Measurements from ENCODE around the gene ADAM22.
"Not testable (repeated sequence)": the region's sequence is repeated elsewhere in the genome, so short reads cannot be mapped to it uniquely, and the experiment has no call there.

Gene ADAM22

DNA sequence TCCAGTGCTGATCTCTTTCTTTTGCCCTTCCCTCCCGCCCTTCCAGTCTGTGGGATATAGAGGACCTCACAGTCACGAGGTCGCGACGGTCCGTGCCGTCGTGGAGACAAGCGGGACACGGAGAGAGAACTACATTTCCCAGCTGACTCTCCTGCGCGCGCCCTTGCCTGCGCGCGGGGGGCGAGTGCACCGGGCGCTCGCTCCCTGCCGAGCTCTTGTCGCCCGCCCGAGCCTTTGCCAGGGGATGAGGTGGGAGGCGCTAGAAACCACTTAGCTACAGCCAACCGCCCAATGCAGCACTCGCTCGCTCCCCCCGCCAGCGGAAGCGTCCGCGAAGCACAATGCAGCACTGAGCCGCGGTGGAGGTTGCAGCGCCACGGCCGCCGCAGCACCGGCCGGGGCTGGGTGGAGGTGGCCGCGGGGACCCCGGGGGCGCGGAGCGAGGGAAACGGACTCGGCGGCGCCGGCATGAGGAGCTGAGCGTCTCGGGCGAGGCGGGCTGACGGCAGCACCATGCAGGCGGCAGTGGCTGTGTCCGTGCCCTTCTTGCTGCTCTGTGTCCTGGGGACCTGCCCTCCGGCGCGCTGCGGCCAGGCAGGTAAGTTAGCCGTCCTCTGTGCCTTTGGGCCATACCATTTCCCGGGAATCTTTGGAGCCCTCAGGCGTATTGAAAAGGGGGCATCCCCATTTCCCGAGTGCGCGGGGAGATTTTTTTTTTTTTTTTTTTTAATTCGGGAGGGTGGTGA is at the start of gene ADAM22:
TSS of gene ADAM22 (plus strand) at position 299 of the 746 bp plus-strand sequence. CDS start at position 514, 215 bp downstream.
- Histone ChIP-seq H3K9ac (ENCODE audit: low read length) (no peak within 1 kb of the TSS), H3K4me3 (ENCODE audit: low read length) (peak within 1 kb of the TSS; percentile 46), H3K9me3 (ENCODE audit: control insufficient read depth, low read length) (no peaks in the 10 kb centered on the region), H3K36me3 (ENCODE audit: control insufficient read depth, insufficient read depth, low read length) (no peaks in the 10 kb centered on the region), H3K27me3 (ENCODE audit: control insufficient read depth, insufficient read depth, low read length) (peaks cover 10% of the 10 kb centered on the region), H3K4me1 (ENCODE audit: control insufficient read depth, insufficient read depth, low read length) (peaks cover 3% of the 10 kb centered on the region)

DNA sequence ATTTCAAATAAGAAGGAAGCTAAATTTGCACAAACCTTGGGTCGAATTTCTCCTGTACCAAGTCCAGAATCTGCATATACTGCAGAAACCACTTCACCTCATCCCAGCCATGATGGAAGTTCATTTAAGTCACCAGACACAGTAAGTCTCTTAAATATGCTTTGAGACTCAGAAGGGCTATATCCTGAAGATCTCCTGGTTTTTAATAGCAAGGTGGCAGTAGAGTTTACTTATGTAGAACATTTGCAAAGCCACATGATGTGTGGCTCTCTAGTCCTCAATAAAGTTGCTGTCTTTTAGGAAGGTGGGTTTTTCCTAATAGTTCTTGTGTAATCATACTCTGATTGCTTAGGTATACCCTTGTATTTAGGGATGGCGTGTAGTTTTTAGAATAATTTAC is 49.0 kb upstream of the ADAM22 start:
- Histone ChIP-seq H3K4me3 (ENCODE audit: low read length) (no peak overlapping the region), H3K9ac (ENCODE audit: low read length) (no peak overlapping the region), H3K9me3 (ENCODE audit: control insufficient read depth, low read length) (no peaks in the 10 kb centered on the region), H3K36me3 (ENCODE audit: control insufficient read depth, insufficient read depth, low read length) (no peaks in the 10 kb centered on the region), H3K4me1 (ENCODE audit: control insufficient read depth, insufficient read depth, low read length) (no peaks in the 10 kb centered on the region), H3K27me3 (ENCODE audit: control insufficient read depth, insufficient read depth, low read length) (no peaks in the 10 kb centered on the region)

GRCh38 chr7:87886875-87887274 is 47.2 kb upstream of the ADAM22 start:
- no peaks in the 10 kb centered on the region for H3K27me3 ChIP-seq (ENCODE audit: control insufficient read depth, insufficient read depth, low read length)
- H3K4me3 ChIP-seq (ENCODE audit: low read length): no peak overlapping the region
- no peaks in the 10 kb centered on the region for H3K4me1 ChIP-seq (ENCODE audit: control insufficient read depth, insufficient read depth, low read length)
- no peaks in the 10 kb centered on the region for H3K36me3 ChIP-seq (ENCODE audit: control insufficient read depth, insufficient read depth, low read length)
- H3K9me3 ChIP-seq (ENCODE audit: control insufficient read depth, low read length): no peaks in the 10 kb centered on the region
- H3K9ac ChIP-seq (ENCODE audit: low read length): no peak overlapping the region

DNA sequence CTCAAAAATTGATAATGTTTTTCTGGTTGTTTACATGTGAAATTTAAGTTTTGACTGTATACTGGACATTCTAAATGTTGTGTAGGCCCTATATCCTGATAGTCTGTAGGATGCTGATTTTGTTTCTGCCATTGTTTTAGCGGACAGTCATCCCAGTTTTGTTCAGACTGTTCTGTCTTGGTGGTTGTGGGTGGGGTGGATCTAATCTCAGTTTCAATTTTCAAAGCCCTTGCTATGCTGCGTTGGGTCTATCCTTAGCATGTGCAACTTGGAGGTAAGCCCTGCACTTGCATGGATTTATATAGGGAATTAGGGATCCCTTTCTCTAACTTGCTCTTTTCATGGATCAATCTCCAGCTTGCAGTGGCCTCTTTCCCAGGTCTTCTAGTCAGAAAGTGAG is 38.7 kb upstream of the ADAM22 start:
- Histone ChIP-seq H3K27me3 (ENCODE audit: control insufficient read depth, insufficient read depth, low read length) (no peaks in the 10 kb centered on the region), H3K4me1 (ENCODE audit: control insufficient read depth, insufficient read depth, low read length) (no peaks in the 10 kb centered on the region), H3K9me3 (ENCODE audit: control insufficient read depth, low read length) (no peaks in the 10 kb centered on the region), H3K9ac (ENCODE audit: low read length) (no peak overlapping the region), H3K36me3 (ENCODE audit: control insufficient read depth, insufficient read depth, low read length) (no peaks in the 10 kb centered on the region), H3K4me3 (ENCODE audit: low read length) (no peak overlapping the region)

DNA sequence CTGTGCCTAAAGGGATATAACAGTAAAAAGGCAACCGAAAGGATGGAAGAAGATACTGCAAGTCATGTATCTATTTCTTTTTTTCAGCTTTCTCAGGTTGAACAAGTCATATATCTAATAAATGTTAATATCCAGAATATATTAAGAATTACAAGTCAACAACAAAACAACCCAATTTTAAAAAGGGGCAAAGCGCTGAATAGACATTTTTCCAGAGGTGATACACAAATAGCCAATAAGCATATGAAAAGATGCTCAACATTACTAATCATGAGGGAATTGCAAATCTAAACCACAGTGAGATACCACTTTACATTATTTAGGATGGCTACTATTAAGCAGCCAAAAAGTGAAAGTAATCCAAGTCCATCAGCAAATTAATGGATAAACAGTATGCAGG is 34.8 kb upstream of the ADAM22 start:
- Histone ChIP-seq H3K36me3 (ENCODE audit: control insufficient read depth, insufficient read depth, low read length) (no peaks in the 10 kb centered on the region), H3K4me1 (ENCODE audit: control insufficient read depth, insufficient read depth, low read length) (no peaks in the 10 kb centered on the region), H3K9me3 (ENCODE audit: control insufficient read depth, low read length) (no peaks in the 10 kb centered on the region), H3K9ac (ENCODE audit: low read length) (no peak overlapping the region), H3K27me3 (ENCODE audit: control insufficient read depth, insufficient read depth, low read length) (no peaks in the 10 kb centered on the region), H3K4me3 (ENCODE audit: low read length) (no peak overlapping the region)

- not testable (repeated sequence) for H3K9me3 ChIP-seq (ENCODE audit: control insufficient read depth, low read length); H3K4me1 ChIP-seq (ENCODE audit: control insufficient read depth, insufficient read depth, low read length); H3K27me3 ChIP-seq (ENCODE audit: control insufficient read depth, insufficient read depth, low read length); H3K4me3 ChIP-seq (ENCODE audit: low read length); H3K9ac ChIP-seq (ENCODE audit: low read length); H3K36me3 ChIP-seq (ENCODE audit: control insufficient read depth, insufficient read depth, low read length)
These were observed 26.7 kb upstream of the ADAM22 start for GRCh38 chr7:87907136-87907906.

DNA sequence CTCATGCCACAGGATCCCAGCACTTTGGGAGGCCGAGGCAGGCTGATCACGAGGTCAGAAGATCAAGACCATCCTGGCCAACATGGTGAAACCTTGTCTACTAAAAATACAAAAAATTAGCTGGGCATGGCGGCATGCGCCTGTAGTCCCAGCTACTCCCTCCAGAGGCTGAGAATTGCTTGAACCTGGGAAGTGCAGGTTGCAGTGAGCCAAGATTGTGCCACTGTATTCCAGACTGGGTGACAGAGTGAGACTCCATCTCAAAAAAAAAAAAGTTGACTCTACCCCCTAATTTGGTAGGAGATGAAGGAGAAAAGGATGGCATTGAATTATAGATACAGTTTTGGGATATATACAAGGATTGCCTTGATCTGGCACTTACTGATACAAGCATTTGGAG is 25.2 kb upstream of the ADAM22 start:
- not testable (repeated sequence) for H3K4me3 ChIP-seq (ENCODE audit: low read length); H3K9me3 ChIP-seq (ENCODE audit: control insufficient read depth, low read length); H3K36me3 ChIP-seq (ENCODE audit: control insufficient read depth, insufficient read depth, low read length); H3K27me3 ChIP-seq (ENCODE audit: control insufficient read depth, insufficient read depth, low read length); H3K9ac ChIP-seq (ENCODE audit: low read length); H3K4me1 ChIP-seq (ENCODE audit: control insufficient read depth, insufficient read depth, low read length)

DNA sequence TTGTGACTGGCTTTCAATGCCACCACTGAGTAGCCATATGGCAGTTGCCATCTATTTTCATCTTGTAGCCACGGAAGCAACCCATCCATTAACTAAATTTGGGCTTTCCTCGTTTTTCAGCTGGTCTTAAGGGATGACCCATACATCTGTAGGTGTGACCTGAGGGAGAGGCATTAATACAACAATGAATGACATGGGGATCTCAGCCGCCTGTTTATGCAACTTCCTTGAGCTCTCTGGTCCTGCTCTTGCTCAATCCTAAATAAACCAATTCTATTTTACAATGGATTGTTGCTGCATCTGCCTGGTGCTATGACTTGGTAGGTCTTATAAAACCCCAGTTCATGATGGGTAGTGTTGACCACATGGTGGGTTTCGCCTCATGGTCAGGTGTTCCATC is 21.9 kb upstream of the ADAM22 start:
- Histone ChIP-seq H3K4me1 (ENCODE audit: control insufficient read depth, insufficient read depth, low read length) (no peaks in the 10 kb centered on the region), H3K27me3 (ENCODE audit: control insufficient read depth, insufficient read depth, low read length) (no peaks in the 10 kb centered on the region), H3K9ac (ENCODE audit: low read length) (no peak overlapping the region)

GRCh38 chr7:87918740-87919139 is 15.3 kb upstream of the ADAM22 start:
- H3K4me3 ChIP-seq (ENCODE audit: low read length): no peak overlapping the region
- no peaks in the 10 kb centered on the region for H3K4me1 ChIP-seq (ENCODE audit: control insufficient read depth, insufficient read depth, low read length)

More for the DNA sequence above, 21.9 kb upstream of the ADAM22 start:
- Histone ChIP-seq H3K9me3 (ENCODE audit: control insufficient read depth, low read length) (no peaks in the 10 kb centered on the region), H3K36me3 (ENCODE audit: control insufficient read depth, insufficient read depth, low read length) (no peaks in the 10 kb centered on the region), H3K4me3 (ENCODE audit: low read length) (no peak overlapping the region)

DNA sequence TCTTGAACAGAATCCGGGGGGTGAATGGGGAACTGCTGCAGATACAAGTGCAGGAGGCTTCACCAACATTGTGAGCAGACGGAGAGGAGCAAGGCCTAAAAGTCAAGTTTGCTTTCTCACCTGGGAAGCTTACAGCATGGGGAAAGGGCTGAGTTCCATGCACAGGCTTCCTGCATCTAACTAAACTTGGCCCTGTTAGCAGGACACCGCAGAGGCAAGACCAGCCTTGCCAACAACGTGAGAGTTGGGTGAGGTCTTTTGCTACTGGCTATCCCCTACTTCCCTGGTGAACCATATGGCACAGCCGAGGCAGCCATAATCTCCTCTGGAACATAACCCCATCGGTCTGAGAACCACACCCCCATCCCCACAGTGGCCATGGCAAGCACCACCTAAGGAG is 14.2 kb upstream of the ADAM22 start:
- H3K9me3 ChIP-seq (ENCODE audit: control insufficient read depth, low read length): no peaks in the 10 kb centered on the region
- no peak overlapping the region for H3K9ac ChIP-seq (ENCODE audit: low read length)
- H3K36me3 ChIP-seq (ENCODE audit: control insufficient read depth, insufficient read depth, low read length): no peaks in the 10 kb centered on the region
- no peak overlapping the region for H3K4me3 ChIP-seq (ENCODE audit: low read length)
- H3K27me3 ChIP-seq (ENCODE audit: control insufficient read depth, insufficient read depth, low read length): no peaks in the 10 kb centered on the region
- H3K4me1 ChIP-seq (ENCODE audit: control insufficient read depth, insufficient read depth, low read length): no peaks in the 10 kb centered on the region

More at GRCh38 chr7:87918740-87919139, 15.3 kb upstream of the ADAM22 start:
- H3K9ac ChIP-seq (ENCODE audit: low read length): no peak overlapping the region
- H3K27me3 ChIP-seq (ENCODE audit: control insufficient read depth, insufficient read depth, low read length): no peaks in the 10 kb centered on the region
- H3K36me3 ChIP-seq (ENCODE audit: control insufficient read depth, insufficient read depth, low read length): no peaks in the 10 kb centered on the region
- no peaks in the 10 kb centered on the region for H3K9me3 ChIP-seq (ENCODE audit: control insufficient read depth, low read length)

DNA sequence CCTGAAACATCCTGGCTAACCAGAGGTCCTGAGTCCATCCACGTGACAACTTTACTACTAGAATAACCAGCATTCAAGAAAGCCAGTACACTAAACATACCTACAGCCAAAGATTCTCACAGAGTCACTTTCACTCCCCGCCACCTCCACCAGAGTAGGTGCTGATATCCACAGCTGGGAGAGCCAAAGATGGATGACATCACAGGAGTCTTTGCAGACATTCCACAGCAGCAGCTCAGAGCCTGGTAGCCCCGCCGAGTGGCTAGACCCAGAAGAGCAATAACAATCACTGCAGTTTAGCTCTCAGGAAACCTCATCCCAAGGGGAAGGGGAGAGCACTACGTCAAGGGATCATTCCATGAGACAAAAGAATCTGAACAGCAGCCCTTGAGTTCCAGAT is 13.5 kb upstream of the ADAM22 start:
- Histone ChIP-seq H3K9ac (ENCODE audit: low read length) (no peak overlapping the region), H3K9me3 (ENCODE audit: control insufficient read depth, low read length) (no peaks in the 10 kb centered on the region), H3K36me3 (ENCODE audit: control insufficient read depth, insufficient read depth, low read length) (no peaks in the 10 kb centered on the region), H3K4me3 (ENCODE audit: low read length) (no peak overlapping the region), H3K27me3 (ENCODE audit: control insufficient read depth, insufficient read depth, low read length) (no peaks in the 10 kb centered on the region), H3K4me1 (ENCODE audit: control insufficient read depth, insufficient read depth, low read length) (no peaks in the 10 kb centered on the region)

- H3K36me3 ChIP-seq (ENCODE audit: control insufficient read depth, insufficient read depth, low read length); H3K9me3 ChIP-seq (ENCODE audit: control insufficient read depth, low read length); H3K4me1 ChIP-seq (ENCODE audit: control insufficient read depth, insufficient read depth, low read length); H3K27me3 ChIP-seq (ENCODE audit: control insufficient read depth, insufficient read depth, low read length); H3K4me3 ChIP-seq (ENCODE audit: low read length); H3K9ac ChIP-seq (ENCODE audit: low read length): not testable (repeated sequence)
These were observed 11.2 kb upstream of the ADAM22 start for GRCh38 chr7:87922759-87923395.

All from mucosa of stomach (tissue), 1 donor.